ENCODE data around the gene UCKL1. TPM values are rescaled to one million over a fixed set of nuclear protein-coding genes. Genes with fewer than 3 reads are reported as not detected.
"Not testable (repeated sequence)": the region's sequence is repeated elsewhere in the genome, so short reads cannot be mapped to it uniquely, and the experiment has no call there.

Gene UCKL1
- polyA plus RNA-seq, 2 donors, result 40.6 to 47.3 TPM

DNA sequence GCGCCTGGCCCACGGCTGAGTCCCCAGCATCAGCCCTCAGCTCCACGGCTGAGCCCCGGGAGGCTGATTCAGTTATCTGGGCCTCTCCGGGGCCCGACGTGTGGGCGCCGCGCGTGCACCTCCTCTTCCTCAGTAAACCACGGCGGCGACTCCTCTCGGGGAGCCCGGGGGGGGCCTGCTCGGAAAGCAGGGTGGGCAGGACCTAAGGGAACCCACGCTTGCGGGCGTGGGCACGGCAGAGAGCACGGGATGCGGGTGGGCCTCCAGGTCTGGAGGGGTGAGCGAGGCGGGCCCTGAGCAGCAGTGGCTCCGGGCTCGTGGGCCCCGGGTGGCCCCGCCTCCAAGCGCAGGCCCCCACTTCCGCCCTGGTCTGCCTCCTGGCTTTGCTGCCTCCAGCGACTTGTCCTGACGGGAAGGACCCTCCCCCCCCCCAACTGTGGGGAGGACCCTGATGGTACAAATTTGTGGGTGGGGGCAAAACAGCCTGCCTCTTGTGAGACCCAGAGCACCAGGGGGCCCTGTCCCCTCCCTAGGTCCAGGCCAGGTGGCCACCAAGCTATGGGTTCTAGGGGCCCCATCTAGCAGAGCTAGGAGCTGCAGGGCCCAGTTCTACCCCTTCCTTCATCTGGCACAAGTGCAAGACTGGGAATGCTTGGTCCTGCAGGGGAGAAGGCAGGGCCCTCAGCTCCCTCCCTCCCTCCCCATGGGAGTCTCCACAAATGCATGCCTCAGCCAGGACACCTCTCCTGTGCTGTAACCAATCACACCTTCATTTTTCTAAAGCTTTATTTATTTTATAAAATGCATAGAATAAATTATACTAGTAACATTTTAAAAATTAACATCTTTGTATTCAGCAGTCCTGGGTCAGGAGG is 16.9 kb downstream of the UCKL1 start:
- H3K27me3 ChIP-seq (ENCODE audit: control insufficient read depth in 1 of 2, insufficient read depth in 2 of 2, low read length in 2 of 2), result no peaks in the 10 kb centered on the region
- peaks cover 0 to 2% of the 10 kb centered on the region in 2 donors for H3K9me3 ChIP-seq (ENCODE audit: control insufficient read depth in 2 of 2, insufficient read depth in 1 of 2, low read depth in 1 of 2, low read length in 1 of 2)
- H3K4me1 ChIP-seq (ENCODE audit: control insufficient read depth in 2 of 2, insufficient read depth in 2 of 2, low read length in 1 of 2), result peaks cover 5 to 19% of the 10 kb centered on the region in 2 donors
- H3K27ac ChIP-seq (ENCODE audit: low read depth in 2 of 2, low read length in 1 of 2), result peak overlapping the region in 1 of 2 donors; percentile 61
- no peak overlapping the region for H3K4me3 ChIP-seq (ENCODE audit: low read depth in 1 of 2, low read length in 2 of 2)
- 83 to 85% methylated on average over 29 to 33 of the region's 33 CpGs for WGBS, 2 donors
- peaks cover 11 to 51% of the 10 kb centered on the region in 2 donors for H3K36me3 ChIP-seq (ENCODE audit: control insufficient read depth in 2 of 2, insufficient read depth in 2 of 2, low read length in 1 of 2)

DNA sequence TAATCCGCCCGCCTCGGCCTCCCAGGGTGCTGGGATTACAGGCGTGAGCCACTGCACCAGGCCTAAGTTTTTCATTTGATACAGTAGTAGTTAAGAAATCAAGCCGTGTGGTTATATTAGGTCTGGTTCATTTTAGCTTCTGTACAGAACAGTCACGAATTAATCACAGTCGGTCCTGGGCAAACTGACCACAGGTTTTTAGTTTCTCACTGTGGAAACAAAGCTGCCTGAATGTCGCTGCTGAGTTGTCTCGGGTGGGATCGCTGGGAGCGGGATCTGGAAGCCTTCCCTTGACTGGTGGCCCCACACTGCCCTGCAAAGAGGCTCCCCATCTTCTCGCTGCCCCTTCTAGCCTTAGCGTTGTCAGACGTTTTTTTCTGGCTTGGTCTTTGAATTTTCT is 18.6 kb downstream of the UCKL1 start:
- H3K27me3 ChIP-seq (ENCODE audit: control insufficient read depth in 1 of 2, insufficient read depth in 2 of 2, low read length in 2 of 2), result no peaks in the 10 kb centered on the region
- 85 to 86% methylated on average over 14 of the region's 14 CpGs for WGBS, 2 donors
- no peak overlapping the region for H3K27ac ChIP-seq (ENCODE audit: low read depth in 2 of 2, low read length in 1 of 2)
- peaks cover 11 to 43% of the 10 kb centered on the region in 2 donors for H3K36me3 ChIP-seq (ENCODE audit: control insufficient read depth in 2 of 2, insufficient read depth in 2 of 2, low read length in 1 of 2)
- peaks cover 0 to 2% of the 10 kb centered on the region in 2 donors for H3K9me3 ChIP-seq (ENCODE audit: control insufficient read depth in 2 of 2, insufficient read depth in 1 of 2, low read depth in 1 of 2, low read length in 1 of 2)
- no peak overlapping the region for H3K4me3 ChIP-seq (ENCODE audit: low read depth in 1 of 2, low read length in 2 of 2)
- H3K4me1 ChIP-seq (ENCODE audit: control insufficient read depth in 2 of 2, insufficient read depth in 2 of 2, low read length in 1 of 2), result peaks cover 0 to 9% of the 10 kb centered on the region in 2 donors

DNA sequence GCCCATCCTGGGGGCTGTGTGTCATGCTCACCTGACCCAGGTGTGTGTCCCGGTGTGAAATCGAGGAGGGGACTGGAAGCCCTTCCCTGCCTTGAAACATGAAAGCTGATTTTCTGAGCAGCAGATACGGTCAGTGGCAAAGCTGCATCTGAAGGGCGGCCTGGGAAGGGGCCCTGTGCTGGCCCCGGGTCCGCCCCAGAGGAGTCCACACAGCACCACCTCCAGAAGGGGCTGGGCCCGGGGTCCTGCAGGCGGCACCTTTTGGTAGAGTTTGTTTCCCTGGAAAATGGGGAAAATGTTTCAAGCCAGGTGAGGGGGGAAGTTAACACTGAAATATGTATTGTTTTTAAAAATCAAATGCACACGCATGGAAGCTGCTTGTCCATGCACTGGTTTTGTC is 20.8 kb downstream of the UCKL1 start:
- Histone ChIP-seq H3K4me1 (ENCODE audit: control insufficient read depth in 2 of 2, insufficient read depth in 2 of 2, low read length in 1 of 2) (peaks cover 0 to 5% of the 10 kb centered on the region in 2 donors), H3K36me3 (ENCODE audit: control insufficient read depth in 2 of 2, insufficient read depth in 2 of 2, low read length in 1 of 2) (peaks cover 10 to 53% of the 10 kb centered on the region in 2 donors), H3K9me3 (ENCODE audit: control insufficient read depth in 2 of 2, insufficient read depth in 1 of 2, low read depth in 1 of 2, low read length in 1 of 2) (no peaks in the 10 kb centered on the region), H3K27me3 (ENCODE audit: control insufficient read depth in 1 of 2, insufficient read depth in 2 of 2, low read length in 2 of 2) (no peaks in the 10 kb centered on the region), H3K4me3 (ENCODE audit: low read depth in 1 of 2, low read length in 2 of 2) (no peak overlapping the region), H3K27ac (ENCODE audit: low read depth in 2 of 2, low read length in 1 of 2) (no peak overlapping the region)
- WGBS, 2 donors, result 90 to 93% methylated on average over 9 of the region's 9 CpGs

DNA sequence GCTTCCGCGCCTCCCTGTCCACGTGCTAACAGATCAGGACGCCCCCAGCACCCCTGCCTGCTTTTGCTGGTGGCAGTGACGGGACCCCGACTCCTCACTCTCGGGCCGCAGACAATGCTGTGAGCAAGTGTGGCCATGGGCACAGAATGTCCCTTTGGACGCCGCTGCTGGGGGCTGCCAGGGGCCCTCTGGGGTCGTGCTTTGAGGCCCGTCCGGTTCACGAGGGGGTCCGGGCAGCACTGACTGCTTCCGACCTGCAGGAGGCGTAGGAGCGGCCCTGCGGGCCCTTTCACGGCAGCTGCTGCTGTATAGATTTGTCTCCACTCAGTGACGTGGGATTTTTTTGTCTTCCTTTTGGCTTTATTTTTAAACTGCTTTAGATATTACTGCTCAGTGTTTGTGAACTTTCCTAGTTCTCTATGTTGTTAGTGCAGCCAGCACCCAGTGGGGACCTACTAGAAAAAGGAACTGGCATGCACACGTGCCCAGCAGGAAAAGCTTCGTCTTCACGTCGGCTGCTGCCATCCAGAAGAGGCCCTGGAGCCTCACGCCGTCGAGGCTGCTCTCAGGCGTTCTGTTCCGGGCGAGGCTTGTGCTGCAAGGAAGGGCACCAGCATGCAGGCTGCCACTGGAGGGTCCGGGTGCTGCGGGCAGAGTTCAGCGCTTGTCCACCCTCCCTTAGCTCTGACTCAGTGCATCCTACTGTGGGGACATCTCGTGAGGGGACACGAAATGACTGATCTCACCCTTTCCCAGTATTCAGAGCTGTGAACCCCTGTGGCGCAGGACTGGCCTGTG is 21.7 kb downstream of the UCKL1 start:
- Histone ChIP-seq H3K4me3 (ENCODE audit: low read depth in 1 of 2, low read length in 2 of 2) (no peak overlapping the region), H3K9me3 (ENCODE audit: control insufficient read depth in 2 of 2, insufficient read depth in 1 of 2, low read depth in 1 of 2, low read length in 1 of 2) (no peaks in the 10 kb centered on the region), H3K27me3 (ENCODE audit: control insufficient read depth in 1 of 2, insufficient read depth in 2 of 2, low read length in 2 of 2) (no peaks in the 10 kb centered on the region), H3K4me1 (ENCODE audit: control insufficient read depth in 2 of 2, insufficient read depth in 2 of 2, low read length in 1 of 2) (no peaks in the 10 kb centered on the region), H3K27ac (ENCODE audit: low read depth in 2 of 2, low read length in 1 of 2) (no peak overlapping the region), H3K36me3 (ENCODE audit: control insufficient read depth in 2 of 2, insufficient read depth in 2 of 2, low read length in 1 of 2) (peaks cover 14 to 51% of the 10 kb centered on the region in 2 donors)
- WGBS, 2 donors, result 83 to 84% methylated on average over 37 of the region's 37 CpGs

DNA sequence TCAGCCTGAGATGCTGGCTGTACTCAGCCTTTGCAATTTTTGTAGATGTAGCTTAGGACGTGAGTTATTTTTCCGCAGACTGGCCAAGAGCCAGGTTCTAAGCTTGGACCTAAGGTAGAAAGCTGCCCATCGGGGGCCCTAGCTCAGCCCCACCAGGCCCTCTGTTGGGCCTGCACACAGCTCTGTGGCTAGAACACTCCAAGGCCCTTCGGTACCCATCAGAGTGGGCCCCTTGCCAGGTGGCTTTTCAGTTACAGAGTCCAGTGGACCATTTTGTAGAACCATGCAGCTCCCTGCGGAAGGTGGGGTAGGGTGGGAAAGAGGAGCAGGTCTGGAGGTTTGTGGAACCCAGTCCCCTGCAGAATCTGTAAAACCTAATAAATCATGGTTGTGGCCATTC is 22.6 kb downstream of the UCKL1 start:
- no peaks in the 10 kb centered on the region for H3K27me3 ChIP-seq (ENCODE audit: control insufficient read depth in 1 of 2, insufficient read depth in 2 of 2, low read length in 2 of 2)
- no peak overlapping the region for H3K27ac ChIP-seq (ENCODE audit: low read depth in 2 of 2, low read length in 1 of 2)
- WGBS, 2 donors, result 76 to 77% methylated on average over 5 of the region's 5 CpGs
- no peaks in the 10 kb centered on the region for H3K4me1 ChIP-seq (ENCODE audit: control insufficient read depth in 2 of 2, insufficient read depth in 2 of 2, low read length in 1 of 2)
- H3K36me3 ChIP-seq (ENCODE audit: control insufficient read depth in 2 of 2, insufficient read depth in 2 of 2, low read length in 1 of 2), result peaks cover 14 to 53% of the 10 kb centered on the region in 2 donors
- no peaks in the 10 kb centered on the region for H3K9me3 ChIP-seq (ENCODE audit: control insufficient read depth in 2 of 2, insufficient read depth in 1 of 2, low read depth in 1 of 2, low read length in 1 of 2)
- H3K4me3 ChIP-seq (ENCODE audit: low read depth in 1 of 2, low read length in 2 of 2), result no peak overlapping the region

DNA sequence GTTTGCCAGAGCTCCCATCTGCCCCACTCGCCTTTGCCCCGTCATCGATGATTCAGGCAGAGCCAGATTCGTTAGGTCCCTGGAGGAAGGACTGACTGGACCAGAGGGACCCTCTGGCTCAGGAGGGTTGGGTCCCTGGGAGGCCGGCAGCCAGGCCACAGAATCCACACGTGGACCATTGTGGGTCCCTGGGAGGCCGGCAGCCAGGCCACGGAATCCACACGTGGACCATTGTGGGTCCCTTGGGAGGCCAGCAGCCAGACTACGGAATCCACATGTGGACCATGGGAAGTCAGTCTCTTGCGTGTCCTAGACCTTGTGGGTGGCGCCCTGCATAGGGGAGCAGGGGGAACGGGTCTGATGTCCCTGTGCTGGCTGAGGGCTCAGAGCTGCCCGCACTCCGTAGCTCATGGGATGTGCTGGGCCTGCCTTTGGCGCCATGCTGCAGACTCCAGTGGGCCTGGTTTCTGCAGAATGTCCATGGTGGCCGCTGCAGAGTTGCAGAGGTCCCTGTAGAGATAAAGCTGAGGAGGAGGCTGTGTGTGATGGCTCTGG is 23.5 kb downstream of the UCKL1 start:
- Histone ChIP-seq H3K4me1 (ENCODE audit: control insufficient read depth in 2 of 2, insufficient read depth in 2 of 2, low read length in 1 of 2) (no peaks in the 10 kb centered on the region), H3K4me3 (ENCODE audit: low read depth in 1 of 2, low read length in 2 of 2) (no peak overlapping the region), H3K27ac (ENCODE audit: low read depth in 2 of 2, low read length in 1 of 2) (no peak overlapping the region), H3K27me3 (ENCODE audit: control insufficient read depth in 1 of 2, insufficient read depth in 2 of 2, low read length in 2 of 2) (no peaks in the 10 kb centered on the region), H3K9me3 (ENCODE audit: control insufficient read depth in 2 of 2, insufficient read depth in 1 of 2, low read depth in 1 of 2, low read length in 1 of 2) (no peaks in the 10 kb centered on the region), H3K36me3 (ENCODE audit: control insufficient read depth in 2 of 2, insufficient read depth in 2 of 2, low read length in 1 of 2) (peaks cover 19 to 61% of the 10 kb centered on the region in 2 donors)
- WGBS, 2 donors, result 91 to 93% methylated on average over 17 of the region's 17 CpGs

DNA sequence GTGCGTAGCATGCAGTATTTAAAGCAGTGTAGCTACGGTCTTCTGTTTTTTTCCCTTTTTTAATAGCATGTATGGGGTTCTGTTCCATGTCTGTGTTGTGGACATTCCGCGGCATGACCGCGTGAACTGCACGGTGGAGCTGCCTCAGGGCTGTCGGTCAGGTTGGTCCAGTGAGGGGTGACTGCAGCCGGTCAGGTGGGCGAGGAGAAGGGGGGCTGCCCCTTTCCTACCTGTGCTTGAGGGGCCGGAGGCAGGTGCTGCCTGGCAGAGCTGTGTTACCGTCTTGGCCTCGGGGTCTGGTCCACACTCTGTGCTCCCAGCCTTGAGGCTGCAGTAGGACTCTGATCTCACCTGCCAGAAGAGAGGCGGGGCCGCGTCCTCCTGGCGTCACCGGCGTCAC is 24.5 kb downstream of the UCKL1 start:
- Histone ChIP-seq H3K4me3 (ENCODE audit: low read depth in 1 of 2, low read length in 2 of 2) (no peak overlapping the region), H3K27ac (ENCODE audit: low read depth in 2 of 2, low read length in 1 of 2) (no peak overlapping the region), H3K27me3 (ENCODE audit: control insufficient read depth in 1 of 2, insufficient read depth in 2 of 2, low read length in 2 of 2) (no peaks in the 10 kb centered on the region), H3K4me1 (ENCODE audit: control insufficient read depth in 2 of 2, insufficient read depth in 2 of 2, low read length in 1 of 2) (no peaks in the 10 kb centered on the region), H3K9me3 (ENCODE audit: control insufficient read depth in 2 of 2, insufficient read depth in 1 of 2, low read depth in 1 of 2, low read length in 1 of 2) (no peaks in the 10 kb centered on the region), H3K36me3 (ENCODE audit: control insufficient read depth in 2 of 2, insufficient read depth in 2 of 2, low read length in 1 of 2) (peaks cover 19 to 61% of the 10 kb centered on the region in 2 donors)
- WGBS, 2 donors, result 95 to 98% methylated on average over 19 of the region's 19 CpGs

- Histone ChIP-seq H3K9me3 (ENCODE audit: control insufficient read depth in 2 of 2, insufficient read depth in 1 of 2, low read depth in 1 of 2, low read length in 1 of 2) (no peaks in the 10 kb centered on the region), H3K27ac (ENCODE audit: low read depth in 2 of 2, low read length in 1 of 2) (no peak overlapping the region), H3K4me3 (ENCODE audit: low read depth in 1 of 2, low read length in 2 of 2) (no peak overlapping the region), H3K4me1 (ENCODE audit: control insufficient read depth in 2 of 2, insufficient read depth in 2 of 2, low read length in 1 of 2) (no peaks in the 10 kb centered on the region), H3K36me3 (ENCODE audit: control insufficient read depth in 2 of 2, insufficient read depth in 2 of 2, low read length in 1 of 2) (peaks cover 21 to 66% of the 10 kb centered on the region in 2 donors), H3K27me3 (ENCODE audit: control insufficient read depth in 1 of 2, insufficient read depth in 2 of 2, low read length in 2 of 2) (no peaks in the 10 kb centered on the region)
- WGBS, 2 donors, result 88 to 89% methylated on average over 37 of the region's 37 CpGs
These were observed 25.2 kb downstream of the UCKL1 start for GRCh38 chr20:63930971-63931553.

DNA sequence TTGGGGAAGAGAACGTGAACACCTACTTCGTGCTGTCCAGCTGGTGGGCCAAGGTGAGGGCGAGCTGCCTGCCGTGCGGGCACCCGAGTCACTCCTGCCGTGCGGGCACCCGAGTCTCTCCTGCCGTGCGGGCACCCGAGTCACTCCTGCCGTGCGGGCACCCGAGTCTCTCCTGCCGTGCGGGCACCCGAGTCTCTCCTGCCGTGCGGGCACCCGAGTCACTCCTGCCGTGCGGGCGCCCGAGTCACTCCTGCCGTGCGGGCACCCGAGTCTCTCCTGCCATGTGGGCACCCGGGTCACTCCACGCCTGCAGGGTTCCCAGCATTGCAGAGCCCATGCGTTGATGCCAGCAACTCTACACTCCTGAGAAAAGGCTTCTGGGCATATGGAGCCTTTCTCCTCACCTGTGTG is 26.7 kb downstream of the UCKL1 start:
- not testable (repeated sequence) for H3K4me1 ChIP-seq (ENCODE audit: control insufficient read depth in 2 of 2, insufficient read depth in 2 of 2, low read length in 1 of 2); H3K9me3 ChIP-seq (ENCODE audit: control insufficient read depth in 2 of 2, insufficient read depth in 1 of 2, low read depth in 1 of 2, low read length in 1 of 2); H3K27ac ChIP-seq (ENCODE audit: low read depth in 2 of 2, low read length in 1 of 2); H3K27me3 ChIP-seq (ENCODE audit: control insufficient read depth in 1 of 2, insufficient read depth in 2 of 2, low read length in 2 of 2); H3K4me3 ChIP-seq (ENCODE audit: low read depth in 1 of 2, low read length in 2 of 2)
- peaks cover 13 to 57% of the 10 kb centered on the region in 2 donors for H3K36me3 ChIP-seq (ENCODE audit: control insufficient read depth in 2 of 2, insufficient read depth in 2 of 2, low read length in 1 of 2)
- WGBS, 2 donors, result 95 to 96% methylated on average over 31 of the region's 31 CpGs

Data from esophagus (tissue), 2 donors.